ENCODE data around the gene CACHD1. TPM values are rescaled to one million over a fixed set of nuclear protein-coding genes. Genes with fewer than 3 reads are reported as not detected.

CACHD1 gene
- total and polyA plus RNA-seq, 3 donors from 2014 or later = 7.4 to 10.3 (median 8.3) TPM

GRCh38 chr1:64631346-64632034, 161.6 kb downstream of the CACHD1 start:
- 80 to 87% methylated on average over 3 of the region's 3 CpGs for WGBS, 2 donors
- Histone ChIP-seq H3K27ac (no peak overlapping the region), H3K4me1 (no peaks in the 10 kb centered on the region), H3K36me3 (ENCODE audit: low read depth, missing control alignments) (no peaks in the 10 kb centered on the region), H3K27me3 (no peaks in the 10 kb centered on the region), H3K9me3 (no peaks in the 10 kb centered on the region), H3K4me3 (no peak overlapping the region)
- intact Hi-C loops (cut with DNase I; ENCODE audit: low total_unique reads) = no loop called here
- no peak for DNase-seq
- TF ChIP-seq CTCF (IDR thresholded peaks at IDR 0.05) (no peak), POLR2A (IDR thresholded peaks at IDR 0.05) (no peak)

- Histone ChIP-seq H3K36me3 (ENCODE audit: low read depth, missing control alignments) (no peaks in the 10 kb centered on the region), H3K4me3 (no peak overlapping the region), H3K27me3 (no peaks in the 10 kb centered on the region), H3K9me3 (no peaks in the 10 kb centered on the region), H3K4me1 (no peaks in the 10 kb centered on the region), H3K27ac (no peak overlapping the region)
- 95% methylated on average over 6 of the region's 6 CpGs for WGBS, 2 donors
- no peak for DNase-seq
- intact Hi-C loops (cut with DNase I; ENCODE audit: low total_unique reads) = no loop called here
- TF ChIP-seq CTCF (IDR thresholded peaks at IDR 0.05) (no peak), POLR2A (IDR thresholded peaks at IDR 0.05) (no peak)
Observed at GRCh38 chr1:64632936-64633335, 163.0 kb downstream of the CACHD1 start.

- Histone ChIP-seq H3K4me1 (no peaks in the 10 kb centered on the region), H3K4me3 (no peak overlapping the region), H3K9me3 (no peaks in the 10 kb centered on the region), H3K27me3 (no peaks in the 10 kb centered on the region), H3K27ac (no peak overlapping the region), H3K36me3 (ENCODE audit: low read depth, missing control alignments) (no peaks in the 10 kb centered on the region)
- intact Hi-C loops (cut with DNase I; ENCODE audit: low total_unique reads) = no loop called here
- DNase-seq = no peak
- WGBS, 2 donors = 93 to 97% methylated on average over 3 of the region's 3 CpGs
- no peak for TF ChIP-seq POLR2A (IDR thresholded peaks at IDR 0.05)
- no peak for TF ChIP-seq CTCF (IDR thresholded peaks at IDR 0.05)
Observed at GRCh38 chr1:64645735-64646134, 175.8 kb downstream of the CACHD1 start.

GRCh38 chr1:64650411-64650810, 180.5 kb downstream of the CACHD1 start:
- no peak for DNase-seq
- H3K27ac ChIP-seq = no peak overlapping the region
- 91 to 92% methylated on average over 2 of the region's 2 CpGs for whole genome bisulfite sequencing, 2 donors
- H3K4me3 ChIP-seq = no peak overlapping the region
- intact Hi-C loops (cut with DNase I; ENCODE audit: low total_unique reads) = no loop called here
- no peaks in the 10 kb centered on the region for H3K9me3 ChIP-seq
- no peaks in the 10 kb centered on the region for H3K27me3 ChIP-seq
- H3K4me1 ChIP-seq = no peaks in the 10 kb centered on the region
- no peak for TF ChIP-seq POLR2A (IDR thresholded peaks at IDR 0.05)
- no peak for TF ChIP-seq CTCF (IDR thresholded peaks at IDR 0.05)
- no peaks in the 10 kb centered on the region for H3K36me3 ChIP-seq (ENCODE audit: low read depth, missing control alignments)

GRCh38 chr1:64651841-64652240, 181.9 kb downstream of the CACHD1 start:
- no peaks in the 10 kb centered on the region for H3K9me3 ChIP-seq
- TF ChIP-seq POLR2A (IDR thresholded peaks at IDR 0.05) (no peak), CTCF (IDR thresholded peaks at IDR 0.05) (no peak)
- intact Hi-C loops (cut with DNase I; ENCODE audit: low total_unique reads) = no loop called here
- DNase-seq = no peak
- H3K27me3 ChIP-seq = no peaks in the 10 kb centered on the region
- no peak overlapping the region for H3K4me3 ChIP-seq
- H3K4me1 ChIP-seq = no peaks in the 10 kb centered on the region
- WGBS, 2 donors = 87 to 88% methylated on average over 4 of the region's 4 CpGs
- H3K36me3 ChIP-seq (ENCODE audit: low read depth, missing control alignments) = no peaks in the 10 kb centered on the region
- no peak overlapping the region for H3K27ac ChIP-seq
